OCI-LY7 (cell line): ENCODE results near the gene OR6B1. TPM values are rescaled to one million over a fixed set of nuclear protein-coding genes. Genes with fewer than 3 reads are reported as not detected.

ENCODE experiments used
- BruUV-seq: library from RNA; stranded (reverse); fragments of 400-500 nt; replicated peaks from 2 replicates; lab custom pipeline; 2021; lab: Mats Ljungman, UMichigan
- CTCF ChIA-PET: fragments of 300-600 bp; sonication (Branson Sonifier 250); formaldehyde crosslinking; loops from one replicate; lab custom pipeline; 2022; ENCODE audit warnings: antibody characterized with exemption; ENCODE audit not compliant: unreplicated experiment; lab: Charles Lee
- POLR2A ChIA-PET: fragments of 300-600 bp; sonication (Branson Sonifier 250); formaldehyde crosslinking; loops from one replicate; lab custom pipeline; 2022; ENCODE audit warnings: antibody characterized with exemption; lab: Charles Lee
- DNase-seq: peaks from one replicate; pipeline ENCODE4 v3.0.0-alpha.2; 2015; ENCODE audit warnings: low spot score
- H2AFZ ChIP-seq: fragments of 200-600 bp; sonication (generic), shearing (Covaris generic); 2 replicates; pipeline ENCODE4 v1.6.1; 2014; ENCODE audit warnings: mild to moderate bottlenecking, antibody characterized with exemption, low read length, moderate library complexity
- H3K27ac ChIP-seq: fragments of 200-600 bp; sonication (generic); 2 replicates; pipeline ENCODE4 v1.5.1; 2014; ENCODE audit warnings: mixed run types, low read depth, mild to moderate bottlenecking, moderate library complexity, low read length, inconsistent platforms; ENCODE audit not compliant: poor library complexity, severe bottlenecking
- H3K36me3 ChIP-seq: fragments of 200-600 bp; sonication (generic); 2 replicates; pipeline ENCODE4 v1.6.1; 2014; ENCODE audit warnings: mild to moderate bottlenecking, antibody characterized with exemption, low read length, moderate library complexity, mixed read lengths; ENCODE audit not compliant: insufficient read depth
- H3K4me1 ChIP-seq: fragments of 200-600 bp; sonication (generic); 2 replicates; pipeline ENCODE4 v1.5.1; 2014; ENCODE audit warnings: mild to moderate bottlenecking, low read length; ENCODE audit not compliant: insufficient read depth, poor library complexity, severe bottlenecking
- H3K4me2 ChIP-seq: fragments of 200-600 bp; sonication (generic); 2 replicates; pipeline ENCODE4 v1.6.1; 2014; ENCODE audit warnings: mild to moderate bottlenecking, low read length
- H3K4me3 ChIP-seq: fragments of 200-600 bp; sonication (generic); 2 replicates; pipeline ENCODE4 v1.5.1; 2014; ENCODE audit warnings: mild to moderate bottlenecking, low read depth, low read length; ENCODE audit not compliant: poor library complexity, severe bottlenecking
- H3K79me2 ChIP-seq: fragments of 200-600 bp; sonication (generic); 2 replicates; pipeline ENCODE4 v1.6.1; 2016; ENCODE audit warnings: low read depth, mild to moderate bottlenecking, low read length, moderate library complexity, mixed read lengths; ENCODE audit not compliant: insufficient read depth
- H3K9me2 ChIP-seq: fragments of 200-600 bp; sonication (generic); 2 replicates; pipeline ENCODE4 v1.6.1; 2016; ENCODE audit warnings: mild to moderate bottlenecking, low read length, mixed read lengths; ENCODE audit not compliant: insufficient read depth
- H3K9me3 ChIP-seq: fragments of 200-600 bp; sonication (generic); 2 replicates; pipeline ENCODE4 v1.6.1; 2014; ENCODE audit warnings: mild to moderate bottlenecking, mixed run types, low read length, mixed read lengths
- H4K20me1 ChIP-seq: fragments of 200-600 bp; sonication (generic); 2 replicates; pipeline ENCODE4 v1.6.1; 2014; ENCODE audit warnings: mild to moderate bottlenecking, antibody characterized with exemption, low read length, moderate library complexity, mixed read lengths; ENCODE audit not compliant: insufficient read depth
- EZH2phosphoT487 ChIP-seq: fragments of 200-600 bp; sonication (generic); IDR thresholded peaks from 2 replicates; pipeline ENCODE4 v1.6.1; 2018; ENCODE audit warnings: low read depth, borderline replicate concordance, mild to moderate bottlenecking, mixed run types, antibody characterized with exemption, low read length, moderate library complexity, mixed read lengths
- intact Hi-C: fragments of 100-400 bp; cut with micrococcal nuclease; formaldehyde crosslinking; loops from one replicate; pipeline ENCODE4 v1.10.0; 2022; ENCODE audit not compliant: unreplicated experiment
- total RNA-seq, 2 experiments: library from RNA; depleted of rRNA in 1 of 2; stranded (reverse); fragments of >200 nt in 1 of 2; shearing (Covaris generic) in 1 of 2; gene quantifications; 2 replicates each; pipeline ENCODE4 v1.2.3, GENCODE V29; 2014 to 2022
- TF ChIP-seq, protein P1 (sequence below): fragments of 200-600 bp; sonication (generic); conservative IDR thresholded peaks from 2 replicates; pipeline ENCODE4 v1.5.1; 2014; ENCODE audit warnings: mild to moderate bottlenecking, antibody characterized with exemption, low read length, moderate library complexity, mixed read lengths

The OR6B1 gene
- total RNA-seq, 2 experiments from 2014 or later = not detected

DNA sequence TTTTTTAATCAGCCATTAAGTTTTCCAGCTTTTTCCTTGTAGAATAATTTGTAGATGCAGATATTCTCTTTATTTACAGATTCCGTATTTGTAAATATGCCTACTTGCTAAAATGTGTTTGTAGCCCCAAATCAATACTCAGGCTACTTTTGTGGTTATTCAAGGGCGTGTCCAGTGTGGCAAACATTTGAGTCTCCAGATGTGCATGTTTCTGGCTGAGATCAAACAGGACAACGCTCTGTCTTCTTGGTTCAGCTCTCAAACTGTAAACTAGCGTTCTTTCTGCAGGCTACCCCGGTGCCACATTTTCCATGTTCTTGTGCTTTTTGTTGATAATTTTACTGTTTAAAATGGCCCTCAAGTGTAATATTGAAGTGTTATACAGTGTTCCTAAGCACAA lies 32.4 kb downstream of the OR6B1 start:
- H3K79me2 ChIP-seq = no peaks in the 10 kb centered on the region
- no peak overlapping the region for H2AFZ ChIP-seq
- TF ChIP-seq, protein P1, sequence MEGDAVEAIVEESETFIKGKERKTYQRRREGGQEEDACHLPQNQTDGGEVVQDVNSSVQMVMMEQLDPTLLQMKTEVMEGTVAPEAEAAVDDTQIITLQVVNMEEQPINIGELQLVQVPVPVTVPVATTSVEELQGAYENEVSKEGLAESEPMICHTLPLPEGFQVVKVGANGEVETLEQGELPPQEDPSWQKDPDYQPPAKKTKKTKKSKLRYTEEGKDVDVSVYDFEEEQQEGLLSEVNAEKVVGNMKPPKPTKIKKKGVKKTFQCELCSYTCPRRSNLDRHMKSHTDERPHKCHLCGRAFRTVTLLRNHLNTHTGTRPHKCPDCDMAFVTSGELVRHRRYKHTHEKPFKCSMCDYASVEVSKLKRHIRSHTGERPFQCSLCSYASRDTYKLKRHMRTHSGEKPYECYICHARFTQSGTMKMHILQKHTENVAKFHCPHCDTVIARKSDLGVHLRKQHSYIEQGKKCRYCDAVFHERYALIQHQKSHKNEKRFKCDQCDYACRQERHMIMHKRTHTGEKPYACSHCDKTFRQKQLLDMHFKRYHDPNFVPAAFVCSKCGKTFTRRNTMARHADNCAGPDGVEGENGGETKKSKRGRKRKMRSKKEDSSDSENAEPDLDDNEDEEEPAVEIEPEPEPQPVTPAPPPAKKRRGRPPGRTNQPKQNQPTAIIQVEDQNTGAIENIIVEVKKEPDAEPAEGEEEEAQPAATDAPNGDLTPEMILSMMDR = no peak
- TF ChIP-seq EZH2phosphoT487 = no peak
- H3K27ac ChIP-seq = no peak overlapping the region
- ChIA-PET POLR2A (no interaction called here), CTCF (no interaction called here)
- no peaks in the 10 kb centered on the region for H3K9me2 ChIP-seq
- intact Hi-C loops = no loop called here
- no peak overlapping the region for H3K4me2 ChIP-seq
- H3K4me1 ChIP-seq = no peaks in the 10 kb centered on the region
- DNase-seq = no peak
- H3K9me3 ChIP-seq = no peaks in the 10 kb centered on the region
- BruUV-seq = no TSS peak
- H3K4me3 ChIP-seq = no peak overlapping the region
- H3K36me3 ChIP-seq = no peaks in the 10 kb centered on the region
- H4K20me1 ChIP-seq = no peaks in the 10 kb centered on the region

DNA sequence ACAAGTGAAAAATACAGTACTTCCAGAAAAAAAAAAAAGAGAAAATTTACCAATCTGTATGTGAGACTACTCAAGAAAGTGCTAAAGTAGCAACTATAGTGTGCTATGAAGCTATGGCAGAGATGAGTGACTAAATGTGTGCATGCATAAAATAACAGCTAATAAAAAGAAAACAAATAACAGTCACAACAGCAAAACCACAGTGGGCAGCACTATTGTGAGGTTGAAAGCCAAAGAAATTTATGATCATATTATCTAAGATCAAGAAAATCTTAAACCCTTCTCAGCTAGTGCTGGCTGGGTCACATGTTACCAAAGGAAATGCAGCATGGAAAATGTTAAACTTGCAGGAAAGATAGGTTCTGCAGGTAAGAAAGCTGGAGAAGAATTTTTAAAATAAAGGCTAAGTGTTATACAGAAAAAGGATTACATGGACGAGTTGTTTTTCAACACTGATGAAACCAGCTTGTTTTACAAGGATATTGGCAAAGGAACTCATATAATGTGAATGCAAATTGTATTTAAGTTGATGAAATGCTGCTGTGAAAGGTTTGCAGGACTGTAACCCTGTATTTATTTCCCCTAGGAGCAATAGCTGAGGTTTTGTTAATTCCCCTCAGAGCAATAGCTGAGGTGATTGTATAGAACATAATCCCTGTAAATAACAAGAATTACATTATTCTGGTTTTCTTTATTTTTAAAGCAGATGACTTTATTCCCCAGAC lies 33.0 kb downstream of the OR6B1 start:
- intact Hi-C loops = no loop called here
- CTCF ChIA-PET = no interaction called here
- POLR2A ChIA-PET = no interaction called here
- Histone ChIP-seq H3K4me3 (no peak overlapping the region), H3K79me2 (no peaks in the 10 kb centered on the region), H3K4me1 (no peaks in the 10 kb centered on the region), H3K9me3 (no peaks in the 10 kb centered on the region), H3K4me2 (no peak overlapping the region), H4K20me1 (no peaks in the 10 kb centered on the region), H3K27ac (no peak overlapping the region), H3K9me2 (no peaks in the 10 kb centered on the region), H2AFZ (no peak overlapping the region), H3K36me3 (no peaks in the 10 kb centered on the region)
- TF ChIP-seq EZH2phosphoT487 = no peak
- TF ChIP-seq, protein P1 = no peak
- BruUV-seq = no TSS peak
- DNase-seq = no peak

DNA sequence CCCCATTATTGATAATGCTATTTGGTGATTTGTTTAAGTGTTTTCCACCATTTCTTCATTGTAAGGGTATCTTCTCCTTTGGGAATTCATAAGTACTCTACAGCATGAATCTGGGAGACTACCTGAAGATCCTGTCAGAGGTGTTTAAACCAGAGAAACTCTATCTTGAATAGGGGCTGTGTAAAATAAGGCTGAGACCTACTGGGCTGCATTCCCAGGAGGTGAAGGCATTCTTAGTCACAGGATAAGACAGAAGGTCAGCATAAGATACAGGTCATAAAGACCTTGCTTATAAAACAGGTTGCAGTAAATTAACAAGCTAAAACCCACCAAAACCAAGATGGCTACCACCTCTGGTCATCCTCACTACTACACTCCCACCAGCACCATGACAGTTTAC lies 35.3 kb downstream of the OR6B1 start:
- H3K27ac ChIP-seq = no peak overlapping the region
- H3K4me2 ChIP-seq = no peak overlapping the region
- H3K4me3 ChIP-seq = no peak overlapping the region
- no peaks in the 10 kb centered on the region for H3K4me1 ChIP-seq
- intact Hi-C loops = no loop called here
- no TSS peak for BruUV-seq
- DNase-seq = no peak
- no peaks in the 10 kb centered on the region for H3K9me2 ChIP-seq
- no peak overlapping the region for H2AFZ ChIP-seq
- no peaks in the 10 kb centered on the region for H3K79me2 ChIP-seq
- H4K20me1 ChIP-seq = no peaks in the 10 kb centered on the region
- H3K36me3 ChIP-seq = no peaks in the 10 kb centered on the region
- TF ChIP-seq EZH2phosphoT487 = no peak
- TF ChIP-seq, protein P1 = no peak
- ChIA-PET POLR2A (no interaction called here), CTCF (no interaction called here)
- H3K9me3 ChIP-seq = no peaks in the 10 kb centered on the region
